MM.1S (cell line): ENCODE data around the gene PAN2.
A peak's percentile ranks its signal among the peaks of the same experiment; 100 is the strongest.

Experiments
- DNase-seq: peaks from one replicate; pipeline ENCODE4 v3.0.0-alpha.2; 2015
- H2AFZ ChIP-seq: fragments of 300-600 bp; sonication (generic); 2 replicates; pipeline ENCODE4 v1.6.0; 2016; ENCODE audit warnings: antibody characterized with exemption, low read length
- H3F3A ChIP-seq: fragments of 300-600 bp; sonication (generic); 2 replicates; pipeline ENCODE4 v1.6.1; 2016; ENCODE audit warnings: mild to moderate bottlenecking, antibody characterized with exemption, low read length, moderate library complexity, mixed read lengths; ENCODE audit not compliant: insufficient read depth
- H3K27ac ChIP-seq: fragments of 300-600 bp; sonication (generic); 2 replicates; pipeline ENCODE4 v1.5.1; 2016; ENCODE audit warnings: mild to moderate bottlenecking, low read length
- H3K27me3 ChIP-seq: fragments of 300-600 bp; sonication (generic); replicated peaks from 2 replicates; pipeline ENCODE4 v1.6.0; 2016; ENCODE audit warnings: low read length; ENCODE audit not compliant: insufficient read depth
- H3K36me3 ChIP-seq: fragments of 300-600 bp; sonication (generic); replicated peaks from 2 replicates; pipeline ENCODE4 v1.6.1; 2016; ENCODE audit warnings: mild to moderate bottlenecking, low read length, mixed read lengths; ENCODE audit not compliant: insufficient read depth
- H3K4me1 ChIP-seq: fragments of 300-600 bp; sonication (generic); 2 replicates; pipeline ENCODE4 v1.6.1; 2016; ENCODE audit warnings: low read length, mixed read lengths
- H3K4me2 ChIP-seq: fragments of 300-600 bp; sonication (generic); 2 replicates; pipeline ENCODE4 v1.6.0; 2016; ENCODE audit warnings: low read depth, low read length
- H3K4me3 ChIP-seq: fragments of 300-600 bp; sonication (generic); 2 replicates; pipeline ENCODE4 v1.5.1; 2016; ENCODE audit warnings: low read length, mixed read lengths
- H3K79me2 ChIP-seq: fragments of 300-600 bp; sonication (generic); 2 replicates; pipeline ENCODE4 v1.6.1; 2016; ENCODE audit warnings: mixed run types, low read length, mixed read lengths
- H3K9ac ChIP-seq: fragments of 300-600 bp; sonication (generic); 2 replicates; pipeline ENCODE4 v1.6.1; 2016; ENCODE audit warnings: low read length, mixed read lengths
- H3K9me2 ChIP-seq: fragments of 300-600 bp; sonication (generic); replicated peaks from 2 replicates; pipeline ENCODE4 v1.6.1; 2016; ENCODE audit warnings: mild to moderate bottlenecking, low read length, mixed read lengths; ENCODE audit not compliant: insufficient read depth
- H3K9me3 ChIP-seq: fragments of 300-600 bp; sonication (generic); replicated peaks from 2 replicates; pipeline ENCODE4 v1.6.1; 2016; ENCODE audit warnings: mild to moderate bottlenecking, low read length, mixed read lengths; ENCODE audit not compliant: insufficient read depth
- H4K20me1 ChIP-seq: fragments of 300-600 bp; sonication (generic); 2 replicates; pipeline ENCODE4 v1.6.1; 2016; ENCODE audit warnings: mild to moderate bottlenecking, low read length, moderate library complexity, mixed read lengths; ENCODE audit not compliant: insufficient read depth
- EZH2 ChIP-seq: fragments of 300-600 bp; sonication (generic); optimal IDR thresholded peaks from 2 replicates; pipeline ENCODE3; 2017; ENCODE audit warnings: low read depth, mild to moderate bottlenecking, antibody characterized with exemption, low read length, mixed read lengths
- EZH2phosphoT487 ChIP-seq: fragments of 300-600 bp; sonication (generic); IDR thresholded peaks from 2 replicates; pipeline ENCODE4 v1.6.1; 2018; ENCODE audit warnings: antibody characterized with exemption, low read length
- TF ChIP-seq, protein P1 (sequence below): fragments of 300-600 bp; sonication (generic); IDR thresholded peaks from 2 replicates; pipeline ENCODE4 v1.5.1; 2016; ENCODE audit warnings: antibody characterized with exemption, low read length, mixed read lengths

The PAN2 gene

DNA sequence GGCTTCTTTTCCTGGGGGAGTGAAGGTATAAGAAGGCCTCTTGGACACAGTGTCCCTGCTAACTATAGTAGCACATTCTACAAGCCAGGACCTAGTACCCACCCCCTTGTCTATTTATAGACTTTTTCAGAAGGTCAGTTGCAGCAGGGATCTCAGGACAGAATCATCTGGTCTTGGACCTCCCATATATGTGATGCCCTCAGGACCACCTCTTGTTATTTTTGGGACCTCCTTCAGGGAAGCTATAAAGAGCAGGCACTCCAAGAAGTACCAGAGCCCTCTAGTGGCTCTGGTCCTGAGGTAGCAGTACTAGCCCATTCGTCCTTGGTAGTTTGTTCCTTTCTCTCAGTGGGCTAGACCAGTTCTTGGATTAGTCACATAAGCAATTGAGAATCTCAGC lies 62.8 kb downstream of the PAN2 start:
- Histone ChIP-seq H3K9ac (no peak overlapping the region), H3K79me2 (no peaks in the 10 kb centered on the region), H3K9me2 (no peaks in the 10 kb centered on the region), H3K4me1 (peaks cover 4% of the 10 kb centered on the region; the same call in 1 of the 2 replicates), H3K4me2 (no peak overlapping the region), H3K27ac (no peak overlapping the region), H2AFZ (no peak overlapping the region), H3K9me3 (no peaks in the 10 kb centered on the region), H3K36me3 (peaks cover 16% of the 10 kb centered on the region), H3F3A (peaks cover 33% of the 10 kb centered on the region), H4K20me1 (no peaks in the 10 kb centered on the region), H3K27me3 (no peaks in the 10 kb centered on the region), H3K4me3 (no peak overlapping the region)
- DNase-seq: no peak
- TF ChIP-seq, protein P1, sequence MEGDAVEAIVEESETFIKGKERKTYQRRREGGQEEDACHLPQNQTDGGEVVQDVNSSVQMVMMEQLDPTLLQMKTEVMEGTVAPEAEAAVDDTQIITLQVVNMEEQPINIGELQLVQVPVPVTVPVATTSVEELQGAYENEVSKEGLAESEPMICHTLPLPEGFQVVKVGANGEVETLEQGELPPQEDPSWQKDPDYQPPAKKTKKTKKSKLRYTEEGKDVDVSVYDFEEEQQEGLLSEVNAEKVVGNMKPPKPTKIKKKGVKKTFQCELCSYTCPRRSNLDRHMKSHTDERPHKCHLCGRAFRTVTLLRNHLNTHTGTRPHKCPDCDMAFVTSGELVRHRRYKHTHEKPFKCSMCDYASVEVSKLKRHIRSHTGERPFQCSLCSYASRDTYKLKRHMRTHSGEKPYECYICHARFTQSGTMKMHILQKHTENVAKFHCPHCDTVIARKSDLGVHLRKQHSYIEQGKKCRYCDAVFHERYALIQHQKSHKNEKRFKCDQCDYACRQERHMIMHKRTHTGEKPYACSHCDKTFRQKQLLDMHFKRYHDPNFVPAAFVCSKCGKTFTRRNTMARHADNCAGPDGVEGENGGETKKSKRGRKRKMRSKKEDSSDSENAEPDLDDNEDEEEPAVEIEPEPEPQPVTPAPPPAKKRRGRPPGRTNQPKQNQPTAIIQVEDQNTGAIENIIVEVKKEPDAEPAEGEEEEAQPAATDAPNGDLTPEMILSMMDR: peak; percentile 42
- no peak for TF ChIP-seq EZH2phosphoT487
- TF ChIP-seq EZH2: no peak

DNA sequence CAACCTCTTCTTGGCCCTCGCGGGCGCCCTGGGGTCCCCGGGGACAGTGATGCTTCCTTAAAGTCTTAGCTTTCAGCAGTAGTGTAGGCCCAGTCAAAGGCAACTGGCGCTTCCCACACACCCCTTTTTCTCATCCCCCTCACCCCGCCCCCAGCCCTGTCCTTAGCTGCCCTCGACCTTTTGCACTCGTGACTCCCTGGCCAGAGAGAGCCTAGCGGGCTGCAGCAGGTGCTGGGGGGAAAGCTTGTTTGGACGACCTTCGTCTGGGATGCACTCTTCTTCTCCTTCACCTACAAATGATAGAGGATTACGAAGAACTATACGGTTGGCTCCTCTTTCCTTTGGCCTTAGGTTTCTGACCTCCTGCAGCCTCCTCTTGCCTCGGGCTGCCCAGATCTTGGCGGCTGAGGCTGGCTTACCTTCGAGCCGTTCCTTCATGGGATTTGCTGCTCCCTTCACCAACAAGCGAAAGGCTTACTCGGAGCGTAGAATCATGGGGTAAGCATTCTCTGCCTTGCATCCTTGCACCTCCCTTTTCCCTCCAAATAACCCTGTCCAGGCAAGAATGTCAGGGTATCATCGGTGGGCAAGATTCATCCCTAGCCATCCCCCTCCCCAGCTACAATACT lies 66.2 kb downstream of the PAN2 start:
- Histone ChIP-seq H3K4me2 (peak overlapping the region; percentile 87), H2AFZ (peak overlapping the region; percentile 70), H3K4me3 (peak overlapping the region; percentile 86), H3K79me2 (no peaks in the 10 kb centered on the region), H3K27me3 (no peaks in the 10 kb centered on the region), H3F3A (peaks cover 33% of the 10 kb centered on the region), H3K27ac (no peak overlapping the region; the same call in 1 of the 2 replicates), H4K20me1 (no peaks in the 10 kb centered on the region), H3K4me1 (peaks cover 4% of the 10 kb centered on the region; the same call in 1 of the 2 replicates), H3K36me3 (no peaks in the 10 kb centered on the region), H3K9me3 (no peaks in the 10 kb centered on the region), H3K9ac (peak overlapping the region; percentile 40; the same call in 1 of the 2 replicates), H3K9me2 (no peaks in the 10 kb centered on the region)
- TF ChIP-seq EZH2phosphoT487: no peak
- TF ChIP-seq, protein P1: no peak
- TF ChIP-seq EZH2: no peak
- no peak for DNase-seq

GRCh38 chr12:56266693-56267442 lies 66.9 kb downstream of the PAN2 start, which contains the start of gene COQ10A:
COQ10A (plus strand) TSS chr12:56266942; CDS start chr12:56267119, 177 bp downstream.
- Histone ChIP-seq H2AFZ (peak within 1 kb of the TSS; percentile 86), H3K79me2 (no peaks in the 10 kb centered on the region), H3K36me3 (no peaks in the 10 kb centered on the region), H3K9me2 (no peaks in the 10 kb centered on the region), H3K27me3 (no peaks in the 10 kb centered on the region), H3K9me3 (no peaks in the 10 kb centered on the region), H3K4me3 (peak within 1 kb of the TSS; percentile 86), H3F3A (peaks cover 33% of the 10 kb centered on the region), H3K27ac (peak within 1 kb of the TSS; percentile 86), H3K9ac (peak within 1 kb of the TSS; percentile 87), H4K20me1 (no peaks in the 10 kb centered on the region), H3K4me2 (peak within 1 kb of the TSS; percentile 87), H3K4me1 (peaks cover 4% of the 10 kb centered on the region; the same call in 1 of the 2 replicates)
- peak; percentile 80 for DNase-seq
- TF ChIP-seq, protein P1: peak; percentile 50
- no peak for TF ChIP-seq EZH2
